ENCODE data around the gene TNNT1.
A peak's percentile ranks its signal among the peaks of the same experiment; 100 is the strongest.
"Not testable (repeated sequence)": the region's sequence is repeated elsewhere in the genome, so short reads cannot be mapped to it uniquely, and the experiment has no call there.

Gene TNNT1

GRCh38 chr19:55169136-55169535, 20.1 kb upstream of the TNNT1 start:
- DNase-seq (ENCODE audit: low read depth, low spot score): no peak

GRCh38 chr19:55166530-55167268, 17.7 kb upstream of the TNNT1 start, which contains the start of gene DNAAF3:
Gene DNAAF3 (minus strand): TSS chr19:55166613. CDS start chr19:55166413, 200 bp downstream.
- peak; percentile 99 for DNase-seq (ENCODE audit: low read depth, low spot score)

- peak; percentile 93 for DNase-seq (ENCODE audit: low read depth, low spot score)
Observed at GRCh38 chr19:55165952-55166529, 17.0 kb upstream of the TNNT1 start.

- peak; percentile 12 for DNase-seq (ENCODE audit: low read depth, low spot score)
Observed at GRCh38 chr19:55161571-55162322, 12.7 kb upstream of the TNNT1 start.

- peak; percentile 25 for DNase-seq (ENCODE audit: low read depth, low spot score)
Observed at GRCh38 chr19:55160986-55161365, 12.0 kb upstream of the TNNT1 start.

DNA sequence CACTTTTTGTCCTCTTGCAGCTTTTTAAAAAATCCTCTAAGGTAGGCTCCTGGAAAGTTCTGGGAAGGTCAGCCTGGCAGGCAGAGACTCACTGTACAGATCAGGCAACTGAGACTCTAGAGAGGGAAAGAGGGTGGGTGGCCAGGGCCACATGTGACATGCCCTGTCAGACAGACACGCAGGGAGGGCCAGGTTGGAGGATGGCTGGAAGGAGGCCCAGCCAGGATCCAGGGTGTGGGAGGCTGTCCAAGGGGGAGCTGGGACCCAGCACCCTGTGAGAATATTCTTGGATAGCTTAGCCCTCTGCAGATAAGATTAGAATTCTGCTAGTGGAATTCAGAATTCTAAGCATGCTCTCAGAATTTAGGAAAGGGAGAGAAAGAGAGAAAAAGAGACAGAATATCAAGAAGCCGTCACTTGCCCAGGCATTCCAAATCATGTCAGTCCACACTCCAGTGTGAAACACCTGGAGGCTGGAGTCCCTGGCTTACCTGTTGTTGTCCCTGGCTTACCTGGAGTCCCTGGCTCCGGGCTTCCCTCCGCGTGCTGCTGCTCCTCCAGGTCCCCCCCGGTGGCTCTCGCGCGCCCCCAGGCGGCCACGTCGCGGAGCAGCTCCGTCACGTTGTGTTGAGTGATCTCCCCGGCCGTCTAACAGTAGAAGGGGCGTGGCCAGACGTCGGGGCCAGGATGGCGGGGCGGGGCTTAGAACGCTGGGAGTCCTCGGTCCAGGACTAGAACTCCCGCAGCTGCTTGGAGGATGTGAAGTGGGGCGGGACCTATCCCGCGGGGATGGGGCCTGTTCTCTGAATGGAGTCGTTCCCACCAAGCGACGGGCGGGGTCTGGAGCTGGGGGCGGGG, 11.4 kb upstream of the TNNT1 start:
- DNase-seq (ENCODE audit: low read depth, low spot score): peak; percentile 99

DNA sequence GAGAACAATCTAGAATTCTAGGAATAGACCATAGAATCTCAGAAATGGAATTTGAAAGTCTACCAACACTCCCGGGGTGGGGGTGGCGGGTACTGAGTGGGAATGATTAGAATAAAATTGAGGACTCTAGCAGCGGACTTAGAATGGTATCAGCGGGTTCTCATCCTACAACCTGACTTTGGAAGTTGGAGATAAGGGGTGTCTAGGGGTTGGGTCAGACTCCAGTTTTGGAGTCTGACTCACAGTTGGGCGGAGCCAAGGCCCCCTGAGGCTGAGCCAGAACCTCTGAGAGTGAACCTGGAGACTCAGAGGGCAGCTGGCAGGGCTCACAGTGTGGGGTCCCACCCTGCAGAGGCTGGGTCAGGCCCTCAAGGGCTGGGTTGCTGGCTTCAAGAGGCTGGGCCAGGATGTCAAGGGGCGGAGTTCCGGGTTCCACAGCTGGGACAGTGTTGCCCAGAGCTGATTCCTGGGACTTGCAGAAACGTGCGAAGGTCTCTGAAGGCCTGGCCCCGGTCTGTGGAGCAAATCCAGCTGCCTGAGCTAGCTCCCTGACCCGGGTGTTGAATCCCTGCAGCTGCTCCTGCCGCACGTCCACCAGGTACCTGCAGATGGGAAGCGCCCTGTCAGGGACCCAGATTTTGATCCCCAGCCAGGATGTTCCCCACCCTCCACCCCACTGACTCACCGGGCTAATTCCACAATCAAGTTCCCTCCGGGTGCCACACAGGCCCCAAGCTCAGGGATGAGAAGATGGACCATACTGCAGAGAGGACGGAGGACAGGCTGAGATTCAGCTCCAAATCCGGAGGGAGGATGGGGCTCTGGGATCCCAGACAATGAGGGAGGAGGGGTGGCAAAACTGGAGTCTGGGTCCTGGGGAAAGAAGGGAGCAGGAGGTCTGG, 10.1 kb upstream of the TNNT1 start:
- DNase-seq (ENCODE audit: low read depth, low spot score): peak; percentile 79

DNA sequence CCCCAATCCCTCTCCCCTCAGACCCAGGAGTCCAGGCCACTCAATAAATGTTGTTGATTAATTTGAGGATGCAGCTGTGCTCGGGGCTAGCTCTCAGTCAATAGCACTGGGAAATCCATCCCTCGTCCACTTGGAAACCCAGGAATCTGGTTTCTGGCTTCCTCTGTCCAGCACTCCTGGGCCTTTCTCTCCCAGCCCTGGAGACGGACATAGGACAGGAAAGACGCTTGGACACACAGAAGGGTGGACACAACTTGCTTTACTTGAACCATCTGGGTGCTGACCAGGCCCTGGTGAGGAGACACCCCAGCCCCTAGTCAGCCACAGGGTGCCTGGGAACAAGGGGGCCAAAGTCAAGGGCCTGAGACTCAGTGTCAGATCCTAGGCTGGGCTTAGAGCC, 9.4 kb upstream of the TNNT1 start:
- DNase-seq (ENCODE audit: low read depth, low spot score): no peak

DNA sequence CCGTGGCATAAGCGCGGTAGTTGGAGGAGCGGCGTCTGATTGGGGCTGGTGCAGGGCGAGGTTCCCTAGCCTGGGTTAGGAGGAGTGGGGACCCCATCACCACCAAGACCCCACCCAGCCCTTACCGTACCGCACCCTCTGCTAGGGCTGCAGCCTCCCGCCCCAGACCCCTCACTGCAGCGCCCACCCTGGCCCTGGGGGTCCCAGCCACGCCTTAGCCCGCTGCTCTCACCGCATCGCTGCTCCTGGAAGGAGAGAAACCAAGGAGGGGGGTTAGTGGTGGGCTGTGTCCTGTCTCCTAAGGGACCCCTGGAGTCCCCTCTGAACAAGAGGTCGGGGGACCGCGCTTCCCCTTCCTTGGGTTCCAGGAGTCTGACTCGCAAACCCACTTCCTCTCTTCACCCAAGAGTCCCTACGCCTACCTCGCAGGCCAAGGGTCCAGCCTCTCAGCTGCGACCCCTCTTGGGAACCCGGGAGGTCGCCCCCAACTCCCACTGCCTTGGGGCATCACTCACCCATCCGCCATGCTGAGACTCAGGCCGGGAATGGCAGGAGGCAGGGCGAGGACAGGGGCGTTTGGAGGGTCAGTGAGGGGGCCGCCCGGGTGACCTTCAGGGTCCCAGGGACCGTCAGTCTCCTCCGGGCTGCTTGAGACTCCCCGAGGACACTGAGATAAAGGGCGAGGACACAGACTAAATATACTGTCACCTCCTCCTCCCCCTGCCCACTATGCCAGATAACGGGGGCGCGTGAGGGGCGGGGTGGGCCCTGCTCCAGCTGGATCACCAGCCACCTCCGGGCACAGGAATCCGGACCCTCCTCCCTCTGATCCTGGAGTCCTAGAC, 8.3 kb upstream of the TNNT1 start, which contains the start of gene TNNI3:
Gene TNNI3, minus strand, starts transcription at position 669 of the 845 bp plus-strand sequence. Its CDS starts 143 bp downstream, at position 526.
- DNase-seq (ENCODE audit: low read depth, low spot score): no peak

DNA sequence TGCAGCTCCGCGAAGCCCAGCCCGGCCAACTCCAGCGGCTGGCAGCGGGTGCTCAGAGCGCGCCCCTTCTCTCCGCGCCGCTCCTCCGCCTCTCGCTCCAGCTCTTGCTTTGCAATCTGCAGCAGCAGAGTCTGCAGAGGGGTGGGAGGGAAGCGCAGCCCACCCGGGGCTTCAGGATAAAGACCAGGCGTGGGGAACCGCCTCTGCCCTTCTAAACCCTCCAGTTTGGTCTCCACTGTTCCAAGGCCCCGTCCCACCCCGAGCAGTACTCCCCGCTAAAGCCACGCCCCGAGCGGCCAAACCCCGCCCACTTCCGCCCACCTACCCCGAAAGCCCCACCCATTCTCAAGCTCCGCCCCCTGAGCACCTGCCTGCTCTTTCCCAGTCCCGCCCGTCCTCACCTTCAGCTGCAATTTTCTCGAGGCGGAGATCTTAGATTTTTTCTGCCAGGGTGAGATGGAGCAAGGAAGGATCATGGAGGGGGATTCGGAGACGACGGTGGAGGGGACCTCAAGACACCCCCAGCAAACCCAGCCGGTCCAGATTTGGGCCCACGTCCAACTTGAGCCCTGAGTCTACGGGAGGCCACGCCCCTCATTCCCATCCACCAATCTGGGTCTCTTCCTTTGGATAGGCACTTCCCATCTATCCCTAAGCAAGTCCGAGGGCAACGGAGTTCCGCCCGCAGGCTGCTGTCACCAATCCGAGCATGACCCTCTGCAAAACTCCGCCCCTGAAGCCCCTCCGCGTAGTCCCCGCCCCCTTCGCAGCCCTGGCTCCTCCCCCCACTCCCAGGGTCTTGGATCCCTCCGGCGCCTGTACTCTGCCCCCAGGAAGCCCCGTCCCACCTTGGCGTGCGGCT, 7.4 kb upstream of the TNNT1 start:
- DNase-seq (ENCODE audit: low read depth, low spot score): peak; percentile 97

GRCh38 chr19:55155784-55156183, 6.8 kb upstream of the TNNT1 start:
- DNase-seq (ENCODE audit: low read depth, low spot score): not testable (repeated sequence)

DNA sequence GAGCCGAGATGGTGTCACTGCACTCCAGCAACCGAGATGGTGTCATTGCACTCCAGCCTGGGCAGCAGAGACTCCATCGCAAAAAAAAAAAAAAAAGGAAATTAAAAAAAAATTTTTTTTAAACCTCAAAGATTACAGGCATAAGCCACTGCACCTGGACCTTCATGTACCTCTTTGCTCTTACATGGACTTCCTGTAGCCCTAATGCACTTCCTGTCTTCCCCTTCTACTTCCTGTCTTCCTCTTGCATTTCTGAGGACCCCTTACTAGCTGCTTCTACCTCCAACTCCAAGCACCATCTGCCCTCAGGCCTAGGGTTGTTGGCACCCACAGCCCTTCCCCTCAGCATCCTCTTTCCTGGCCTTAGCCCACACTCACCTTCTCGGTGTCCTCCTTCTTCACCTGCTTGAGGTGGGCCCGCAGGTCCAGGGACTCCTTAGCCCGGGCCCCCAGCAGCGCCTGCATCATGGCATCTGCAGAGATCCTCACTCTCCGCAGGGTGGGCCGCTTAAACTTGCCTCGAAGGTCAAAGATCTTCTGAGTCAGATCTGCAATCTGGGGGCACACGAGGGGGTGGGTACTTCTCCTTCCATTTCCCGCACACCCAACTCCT, 4.8 kb upstream of the TNNT1 start:
- no peak for DNase-seq (ENCODE audit: low read depth, low spot score)

DNA sequence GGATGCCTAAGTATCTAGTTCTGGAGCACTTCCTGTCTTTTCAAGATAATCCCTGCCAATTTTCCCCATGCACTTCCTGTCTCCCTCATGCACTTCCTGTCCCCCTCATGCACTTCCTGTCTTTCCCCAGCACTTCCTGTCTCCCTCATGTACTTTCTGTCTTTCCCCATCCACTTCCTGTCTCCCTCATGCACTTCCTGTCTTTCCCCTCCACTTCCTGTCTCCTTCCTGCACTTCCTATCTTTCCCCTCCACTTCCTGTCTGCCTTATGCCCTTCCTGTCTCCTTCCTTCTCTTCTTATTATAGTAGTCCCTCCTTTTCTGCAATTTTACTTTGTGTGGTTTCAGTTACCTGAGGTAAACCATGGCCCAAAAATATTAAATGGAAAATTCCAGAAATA, 3.0 kb upstream of the TNNT1 start:
- no peak for DNase-seq (ENCODE audit: low read depth, low spot score)

DNA sequence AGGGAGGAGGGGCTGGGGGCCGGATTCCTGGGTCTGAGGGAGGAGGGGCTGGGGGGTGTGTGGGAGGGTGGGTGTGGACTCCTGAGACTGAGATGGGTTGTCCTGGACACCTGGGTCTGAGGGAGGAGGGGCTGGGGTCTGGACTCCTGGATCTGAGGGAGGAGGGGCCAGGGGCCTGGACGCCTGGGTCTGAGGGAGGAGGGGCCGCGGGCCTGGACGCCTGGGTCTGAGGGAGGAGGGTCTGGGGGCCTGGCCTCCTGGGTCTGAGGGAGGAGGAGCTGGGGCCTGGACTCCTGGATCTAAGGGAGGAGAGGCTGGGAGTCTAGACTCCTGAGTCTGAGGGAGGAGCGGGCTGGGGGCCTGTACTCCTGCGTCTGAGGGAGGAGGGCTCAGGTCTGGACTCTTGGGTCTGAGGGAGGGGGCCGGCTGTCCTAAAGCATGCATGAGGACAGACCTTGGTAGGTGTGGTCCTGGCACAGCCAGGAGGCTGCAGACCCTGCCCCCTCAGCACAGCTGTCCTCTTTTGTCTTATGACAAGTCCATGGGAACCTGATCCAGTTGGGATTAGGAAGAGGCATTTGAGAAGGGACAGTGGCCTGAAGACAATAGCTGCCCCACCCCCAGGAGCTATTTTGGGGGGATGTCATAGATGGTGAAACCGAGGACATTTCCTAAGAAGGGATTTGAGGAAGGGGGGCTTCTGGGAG, 1.3 kb downstream of the TNNT1 start:
- peak; percentile 75 for DNase-seq (ENCODE audit: low read depth, low spot score)

GRCh38 chr19:55146705-55147273, 2.2 kb downstream of the TNNT1 start:
- peak; percentile 95 for DNase-seq (ENCODE audit: low read depth, low spot score)

- peak; percentile 84 for DNase-seq (ENCODE audit: low read depth, low spot score)
Observed at GRCh38 chr19:55146078-55146704, 2.8 kb downstream of the TNNT1 start.

- DNase-seq (ENCODE audit: low read depth, low spot score): no peak
Observed at GRCh38 chr19:55145232-55145631, 3.8 kb downstream of the TNNT1 start.
